ENCODE results near the gene SEC16A. TPM values are rescaled to one million over a fixed set of nuclear protein-coding genes. Genes with fewer than 3 reads are reported as not detected.

Gene SEC16A
- total RNA-seq, 1 donor from 2014 or later, result 66.1 TPM

DNA sequence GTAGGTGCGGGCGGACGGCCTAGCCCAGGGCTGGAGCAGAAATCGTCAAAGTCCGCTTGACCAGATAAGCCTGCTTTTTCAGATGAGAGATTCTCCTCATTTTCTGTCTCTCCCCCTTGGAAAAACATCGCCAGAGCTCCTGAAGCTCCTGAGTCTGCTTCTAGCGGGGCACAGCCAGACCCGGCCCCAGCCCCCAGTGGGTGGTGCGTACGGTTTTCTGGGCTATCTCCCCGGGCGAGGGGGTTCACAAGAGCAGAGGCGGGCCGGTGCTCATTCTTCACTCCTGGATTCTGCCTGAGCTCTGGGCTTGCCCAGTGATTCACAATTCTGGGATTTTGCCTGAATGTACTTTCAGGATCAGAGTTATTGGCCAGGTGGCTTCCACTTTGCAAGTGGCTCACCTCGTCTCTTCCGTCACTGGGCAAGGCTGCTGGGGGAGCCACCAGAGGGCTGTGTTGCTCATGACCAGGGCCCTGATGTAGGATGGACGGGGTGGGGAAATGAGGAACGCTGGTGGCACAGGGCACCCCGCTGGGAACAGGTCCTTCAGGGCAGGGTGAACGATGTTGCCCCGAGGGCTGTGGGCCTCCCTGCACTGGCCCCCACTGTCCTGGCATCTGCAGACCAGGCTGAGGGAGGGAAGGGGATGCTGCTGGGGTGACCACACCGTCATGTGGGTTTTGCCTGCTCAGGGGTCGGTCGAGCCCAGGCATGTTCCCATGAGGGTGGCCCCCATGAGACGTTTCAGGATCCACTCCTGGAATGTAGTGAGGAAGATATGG, 6.3 kb downstream of the SEC16A start:
- H3K4me3 ChIP-seq, result no peak overlapping the region
- H3K36me3 ChIP-seq, result peaks cover 58 to 67% of the 10 kb centered on the region in 2 donors
- intact Hi-C loops (cut with DNase I), result no loop called here
- H3K4me1 ChIP-seq, result peaks cover 3 to 4% of the 10 kb centered on the region in 2 donors
- no peak for DNase-seq (ENCODE audit: low spot score in 2 of 2)
- H3K27ac ChIP-seq, result no peak overlapping the region
- no peak for TF ChIP-seq CTCF (IDR thresholded peaks at IDR 0.05)
- no peaks in the 10 kb centered on the region for H3K27me3 ChIP-seq
- H3K9me3 ChIP-seq, result no peaks in the 10 kb centered on the region

- H3K36me3 ChIP-seq, result peaks cover 72 to 80% of the 10 kb centered on the region in 2 donors
- no peaks in the 10 kb centered on the region for H3K9me3 ChIP-seq
- no peak overlapping the region for H3K27ac ChIP-seq
- TF ChIP-seq CTCF (IDR thresholded peaks at IDR 0.05), result no peak
- no peaks in the 10 kb centered on the region for H3K4me1 ChIP-seq
- intact Hi-C loops (cut with DNase I), result no loop called here
- no peak for DNase-seq (ENCODE audit: low spot score in 2 of 2)
- H3K27me3 ChIP-seq, result no peaks in the 10 kb centered on the region
- no peak overlapping the region for H3K4me3 ChIP-seq
These were observed 7.6 kb downstream of the SEC16A start for GRCh38 chr9:136474974-136475865.

- intact Hi-C loops (cut with DNase I), result no loop called here
- Histone ChIP-seq H3K4me1 (no peaks in the 10 kb centered on the region), H3K4me3 (no peak overlapping the region), H3K27ac (no peak overlapping the region), H3K36me3 (peaks cover 82 to 85% of the 10 kb centered on the region in 2 donors), H3K9me3 (no peaks in the 10 kb centered on the region), H3K27me3 (no peaks in the 10 kb centered on the region)
- DNase-seq (ENCODE audit: low spot score in 2 of 2), result no peak
- no peak for TF ChIP-seq CTCF (IDR thresholded peaks at IDR 0.05)
These were observed 8.7 kb downstream of the SEC16A start for GRCh38 chr9:136474021-136474640.

DNA sequence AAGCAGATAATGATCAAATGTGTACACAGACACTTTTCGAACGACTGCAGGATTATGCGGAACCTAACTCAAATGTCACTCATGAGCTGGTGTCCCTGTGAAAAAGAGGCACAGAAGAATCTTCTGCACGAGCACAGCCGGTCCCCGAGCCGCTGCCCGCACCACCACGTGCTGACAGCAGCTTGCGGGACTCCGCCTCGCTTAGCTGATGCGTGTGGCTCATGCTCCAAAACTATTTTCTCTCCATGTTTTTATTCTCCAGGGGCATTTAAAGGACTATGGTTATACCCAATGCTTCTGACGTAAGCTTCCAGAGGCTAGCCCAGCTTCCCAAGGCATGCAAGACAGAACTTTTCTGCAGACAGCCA, 9.5 kb downstream of the SEC16A start:
- intact Hi-C loops (cut with DNase I), result no loop called here
- H3K36me3 ChIP-seq, result peaks cover 89 to 90% of the 10 kb centered on the region in 2 donors

More for the DNA sequence above, 9.5 kb downstream of the SEC16A start:
- no peak overlapping the region for H3K4me3 ChIP-seq
- no peaks in the 10 kb centered on the region for H3K27me3 ChIP-seq
- H3K4me1 ChIP-seq, result no peaks in the 10 kb centered on the region
- TF ChIP-seq CTCF (IDR thresholded peaks at IDR 0.05), result no peak
- no peak for DNase-seq (ENCODE audit: low spot score in 2 of 2)
- H3K27ac ChIP-seq, result no peak overlapping the region
- H3K9me3 ChIP-seq, result no peaks in the 10 kb centered on the region
